ENCODE measurements around the gene SIL1.
"Not testable (repeated sequence)": the region's sequence is repeated elsewhere in the genome, so short reads cannot be mapped to it uniquely, and the experiment has no call there.

Gene SIL1

DNA sequence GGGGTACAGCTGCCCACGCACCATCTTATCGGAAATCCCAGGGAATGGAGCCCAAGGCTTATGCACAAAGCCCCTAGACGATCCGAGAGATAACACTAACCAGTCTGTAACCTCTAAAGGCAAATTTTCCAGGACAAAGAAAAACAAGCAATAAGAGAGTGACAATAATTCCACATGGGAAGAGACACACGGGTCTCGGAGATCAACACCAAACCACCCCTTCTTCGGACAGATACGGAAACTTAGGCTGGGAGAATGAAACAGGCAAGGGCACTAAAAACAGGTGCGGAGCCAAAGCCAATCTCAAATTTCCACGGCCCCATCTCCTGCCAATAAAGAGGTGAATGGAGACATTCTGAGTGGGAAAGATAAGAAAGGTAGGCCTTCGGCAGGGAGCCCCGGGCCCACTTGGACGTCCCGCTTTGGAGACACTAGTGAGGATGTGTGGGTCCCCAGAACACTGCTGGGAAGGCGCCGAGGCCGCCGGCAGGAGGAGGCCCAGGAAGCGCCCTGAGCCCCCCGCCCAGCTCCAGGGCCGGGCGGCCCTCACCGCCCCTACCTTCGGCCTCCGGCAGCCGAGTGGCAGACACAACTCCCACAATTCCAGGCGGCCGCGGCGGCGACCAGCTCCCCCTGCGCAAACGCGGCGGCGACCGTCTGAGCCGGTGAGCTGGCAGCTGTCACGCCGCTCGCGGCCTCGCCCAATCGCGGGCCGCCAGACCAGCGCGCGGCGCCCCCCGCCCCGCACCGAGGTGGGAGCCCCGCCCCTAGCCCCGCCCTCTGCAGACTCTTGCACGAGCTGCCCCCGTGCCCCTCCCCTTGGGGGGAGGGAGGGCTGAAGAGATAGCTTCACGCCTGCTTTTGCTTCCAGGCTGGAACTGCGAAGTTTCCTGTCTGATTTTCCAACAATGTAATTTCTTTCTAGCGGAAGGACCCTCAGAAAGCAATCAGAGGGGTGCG, at the start of gene SIL1:
TSS of gene SIL1 (minus strand) at position 659 of the 960 bp plus-strand sequence. CDS start 70,525 bp downstream, outside the sequence.
- DNase-seq (ENCODE audit: low read depth in 2 of 2) = peak; percentile 94

DNA sequence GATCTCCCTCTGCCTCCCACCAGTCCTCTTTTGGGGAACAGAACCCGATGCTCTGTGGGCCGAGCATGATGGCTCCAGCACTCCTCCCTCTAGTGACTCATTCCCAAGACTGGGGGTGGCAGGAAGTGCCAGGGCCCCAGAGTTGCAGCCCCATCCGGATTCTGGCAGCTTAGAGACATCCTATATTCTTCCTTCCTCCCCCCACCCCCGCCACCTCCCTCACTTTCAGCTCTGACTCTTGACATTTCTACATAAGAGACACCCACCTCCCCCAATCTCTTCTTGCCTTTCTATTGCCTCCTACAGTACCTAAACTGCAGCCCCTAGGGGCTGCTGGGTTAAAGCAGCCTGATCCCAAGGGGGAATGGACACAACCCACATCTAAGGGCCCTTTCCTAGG, 48.2 kb upstream of the SIL1 start:
- no peak for DNase-seq (ENCODE audit: low read depth in 2 of 2)

DNA sequence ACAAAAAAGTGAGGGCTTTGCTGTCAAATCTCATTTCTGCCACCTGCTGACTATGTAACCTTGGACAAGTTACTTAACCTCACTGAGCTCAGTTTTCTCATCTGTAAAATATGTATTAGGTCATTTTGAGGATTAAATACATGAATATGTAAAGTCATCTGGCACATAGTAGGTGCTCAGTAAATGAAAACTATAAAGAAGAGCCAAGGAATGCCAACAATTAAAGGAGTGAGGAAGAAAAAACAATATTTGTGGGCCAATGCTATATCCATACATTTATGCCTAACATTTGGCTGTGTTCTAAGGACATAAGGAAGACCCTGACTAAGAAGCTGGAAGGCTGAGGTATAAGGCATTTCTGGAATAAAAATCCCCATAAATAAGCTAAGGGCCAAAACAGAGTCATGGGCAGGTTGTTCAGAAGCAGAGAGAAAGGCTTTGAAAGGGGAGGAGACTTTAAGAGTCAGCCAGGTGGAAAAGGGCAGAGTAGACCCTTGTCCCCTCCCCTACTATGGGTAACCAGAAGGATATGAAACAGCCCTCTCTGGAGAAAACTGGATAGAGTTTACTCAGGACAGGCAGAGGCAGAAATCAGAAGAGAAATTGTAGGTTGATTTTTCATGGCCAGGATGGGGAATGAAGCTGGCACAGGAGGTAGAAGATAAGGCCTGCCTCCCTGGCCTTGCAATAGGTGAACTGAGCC, 47.6 kb upstream of the SIL1 start:
- DNase-seq (ENCODE audit: low read depth in 2 of 2) = no peak

DNA sequence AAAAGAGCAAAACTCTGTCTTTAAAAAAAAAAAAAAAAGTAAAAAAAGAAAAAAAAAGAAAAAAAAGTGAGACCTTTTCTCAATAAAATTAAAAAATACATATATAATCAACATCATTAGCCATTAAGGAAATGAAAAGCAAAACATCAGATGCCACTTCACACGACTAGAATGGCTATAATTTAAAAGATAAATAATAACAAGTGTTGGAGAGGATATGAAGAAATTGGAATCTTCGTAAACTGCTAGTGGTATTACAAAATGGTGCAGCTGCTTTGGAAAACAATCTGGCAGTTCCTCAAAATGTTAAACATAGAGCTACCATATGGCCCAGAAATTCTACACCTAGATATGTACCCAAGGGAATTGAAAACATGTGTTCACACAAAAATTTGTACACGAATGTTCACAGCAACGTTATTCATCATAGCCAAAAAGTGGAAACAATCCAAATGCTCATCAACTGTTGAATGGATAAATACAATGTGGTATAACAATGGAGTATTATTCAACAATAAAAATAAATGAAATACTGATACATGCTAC, 45.3 kb upstream of the SIL1 start:
- no peak for DNase-seq (ENCODE audit: low read depth in 2 of 2)

DNA sequence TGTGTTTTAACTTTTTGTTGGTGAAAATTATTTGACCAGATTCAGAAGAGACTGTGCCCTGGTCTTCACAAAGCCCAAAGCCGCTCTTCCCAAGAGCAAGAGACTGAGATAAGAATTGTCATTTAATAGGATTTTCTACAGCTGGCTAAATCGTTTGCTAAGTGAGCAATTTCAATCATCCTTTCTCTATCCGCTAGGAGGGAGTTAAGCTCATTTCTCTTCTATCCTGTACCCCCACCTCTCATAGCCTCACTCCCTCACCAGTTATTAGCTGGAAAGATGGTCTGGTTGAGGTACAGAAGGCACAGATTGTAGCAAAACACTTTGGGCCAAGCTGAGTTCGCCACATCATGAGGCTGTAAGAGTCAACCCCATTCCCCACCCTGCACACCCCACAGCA, 43.0 kb upstream of the SIL1 start:
- DNase-seq (ENCODE audit: low read depth in 2 of 2) = no peak

DNA sequence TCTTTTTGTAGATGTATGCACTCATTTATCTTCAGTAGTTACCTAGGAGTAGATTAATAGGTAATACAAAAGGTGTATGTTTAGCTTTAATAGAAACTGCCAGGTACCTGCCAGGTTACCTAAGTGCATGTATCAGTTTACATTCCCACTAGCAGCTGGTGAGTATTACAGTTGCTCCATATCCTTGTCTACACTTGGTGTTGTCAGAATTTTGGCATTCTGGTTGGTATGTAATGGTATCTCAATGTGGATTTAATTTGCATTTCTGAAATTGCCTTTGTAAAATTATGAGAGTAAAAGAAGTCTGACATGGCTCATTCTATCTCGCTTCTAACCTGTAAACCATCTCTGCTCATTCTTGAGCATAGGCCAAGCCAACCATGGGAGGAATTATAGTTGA, 38.3 kb upstream of the SIL1 start:
- no peak for DNase-seq (ENCODE audit: low read depth in 2 of 2)

DNA sequence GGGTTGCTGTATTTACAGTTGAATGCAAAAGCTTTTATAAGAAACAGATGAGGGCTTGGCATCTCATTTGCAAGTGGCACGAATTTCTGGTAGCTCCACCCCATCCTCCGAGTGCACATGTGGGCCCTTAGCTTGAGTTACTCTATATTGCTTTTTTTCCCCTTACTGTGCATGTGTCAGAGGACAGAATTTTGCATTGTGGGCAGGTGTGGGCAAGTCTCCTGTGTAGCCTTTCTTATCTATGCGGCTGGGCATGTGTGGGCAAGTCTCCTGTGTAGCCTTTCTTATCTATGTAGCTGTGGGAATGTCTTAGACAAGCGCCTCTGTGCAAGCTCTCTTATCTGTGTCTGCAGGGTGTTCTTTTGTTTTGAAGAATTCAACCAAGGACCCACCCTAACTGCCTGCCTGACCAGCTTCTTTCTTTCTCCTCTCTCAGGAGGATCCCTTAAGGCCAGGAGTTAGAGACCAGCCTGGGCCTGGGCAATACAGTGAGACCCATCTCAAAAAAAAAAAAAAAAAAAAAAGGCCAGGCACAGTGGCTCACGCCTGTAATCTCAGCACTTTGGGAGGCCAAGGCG, 34.1 kb upstream of the SIL1 start:
- no peak for DNase-seq (ENCODE audit: low read depth in 2 of 2)

DNA sequence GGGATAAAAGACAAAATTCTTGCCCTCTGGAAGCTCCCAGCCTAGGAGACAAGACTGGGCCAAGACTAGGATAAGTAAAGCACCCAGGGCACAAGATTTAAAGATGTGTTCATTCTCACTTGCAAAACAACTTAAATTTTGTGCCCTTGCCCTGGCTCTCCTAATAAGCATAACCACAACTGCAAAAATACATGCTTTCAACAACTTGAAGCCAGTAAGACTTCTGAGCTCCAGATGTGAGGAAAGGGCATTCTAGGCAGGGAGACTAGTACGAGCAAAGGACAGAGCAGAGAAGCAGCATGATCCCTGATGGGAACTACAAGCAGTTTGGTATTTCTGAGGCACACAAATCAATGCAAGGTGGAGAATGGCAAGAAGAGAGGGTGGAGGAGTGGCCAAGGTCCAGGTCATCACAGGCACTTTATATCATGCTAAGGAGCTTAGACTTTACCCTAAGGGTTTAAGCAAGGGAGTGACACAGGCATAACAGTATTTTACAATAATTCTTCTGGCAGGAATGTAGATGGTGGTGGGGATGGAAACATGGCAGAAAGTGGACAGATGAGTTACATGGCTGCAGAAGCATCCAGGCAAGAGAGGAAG, 30.1 kb upstream of the SIL1 start:
- DNase-seq (ENCODE audit: low read depth in 2 of 2) = no peak

DNA sequence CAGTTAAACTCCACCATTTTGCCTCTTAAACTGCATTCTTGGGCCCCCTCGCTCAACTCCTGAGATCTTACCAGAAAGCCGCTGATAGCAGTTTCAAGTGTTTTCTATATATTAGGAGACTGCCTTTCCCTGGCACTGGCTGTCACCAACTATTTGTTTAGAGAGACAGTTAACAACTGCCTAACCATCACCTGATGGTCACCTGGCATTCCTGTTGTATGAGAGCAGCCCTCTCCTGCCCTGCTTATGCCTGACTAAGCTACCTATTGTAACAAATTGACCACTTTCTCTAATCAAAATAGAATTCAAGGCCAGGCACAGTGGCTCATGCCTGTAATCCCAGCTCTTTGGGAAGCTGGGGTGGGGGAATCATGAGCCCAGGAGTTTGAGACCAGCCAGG, 28.0 kb upstream of the SIL1 start:
- no peak for DNase-seq (ENCODE audit: low read depth in 2 of 2)

DNA sequence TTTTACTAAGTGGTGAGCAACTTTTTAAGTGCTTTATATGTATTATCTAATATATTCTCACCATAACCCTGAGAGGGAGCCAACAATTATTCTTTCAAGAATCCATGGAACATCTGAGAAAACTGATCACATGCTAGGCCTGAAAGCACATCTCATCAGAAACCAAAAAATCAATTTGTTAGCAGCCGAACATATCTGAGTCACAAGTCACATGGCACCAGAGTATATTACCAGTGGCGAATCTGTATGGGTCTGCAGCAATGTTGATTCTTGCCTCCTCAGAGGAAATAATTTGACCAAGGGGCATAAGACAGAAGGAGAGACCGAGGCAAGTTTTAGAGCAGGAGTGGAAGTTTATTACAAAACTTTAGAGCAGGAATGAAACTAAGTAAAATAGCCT, 25.3 kb upstream of the SIL1 start:
- DNase-seq (ENCODE audit: low read depth in 2 of 2) = no peak

DNA sequence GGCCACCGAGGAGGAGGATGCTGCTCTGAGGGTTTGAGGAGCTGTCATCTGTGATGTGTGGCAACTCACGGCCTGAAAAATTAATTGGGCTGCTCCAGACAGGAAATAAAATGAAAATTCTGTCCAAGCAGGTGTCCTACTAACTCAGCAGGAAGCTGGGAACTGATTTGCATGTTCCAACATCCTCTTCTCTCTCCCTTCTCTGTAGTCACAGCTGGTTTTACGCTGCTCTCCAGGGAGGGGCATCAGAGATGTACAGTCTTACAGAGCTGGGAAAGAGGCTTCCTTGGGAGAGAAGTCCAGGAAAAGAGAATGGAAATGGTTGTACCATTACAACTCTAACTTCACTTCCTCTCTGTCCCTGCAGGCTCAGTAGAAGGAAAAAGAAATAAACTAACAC, 24.2 kb upstream of the SIL1 start:
- no peak for DNase-seq (ENCODE audit: low read depth in 2 of 2)

DNA sequence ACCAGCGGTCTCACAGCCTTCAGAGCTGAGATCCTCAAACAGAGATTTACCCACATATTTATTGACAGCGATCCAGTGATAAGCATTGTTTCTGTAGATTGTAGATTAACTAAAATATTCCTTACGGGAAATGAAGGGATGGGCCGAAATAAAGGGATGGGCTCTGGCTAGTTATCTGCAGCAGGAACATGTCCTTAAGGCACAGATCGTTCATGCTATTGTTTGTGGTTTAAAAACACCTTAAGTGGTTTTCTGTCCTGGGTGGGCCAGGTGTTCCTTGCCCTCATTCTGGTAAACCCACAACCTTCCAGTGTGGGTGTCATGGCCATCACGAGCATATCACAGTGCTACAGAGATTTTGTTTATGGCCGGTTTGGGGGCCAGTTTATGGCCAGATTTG, 19.9 kb upstream of the SIL1 start:
- not testable (repeated sequence) for DNase-seq (ENCODE audit: low read depth in 2 of 2)

DNA sequence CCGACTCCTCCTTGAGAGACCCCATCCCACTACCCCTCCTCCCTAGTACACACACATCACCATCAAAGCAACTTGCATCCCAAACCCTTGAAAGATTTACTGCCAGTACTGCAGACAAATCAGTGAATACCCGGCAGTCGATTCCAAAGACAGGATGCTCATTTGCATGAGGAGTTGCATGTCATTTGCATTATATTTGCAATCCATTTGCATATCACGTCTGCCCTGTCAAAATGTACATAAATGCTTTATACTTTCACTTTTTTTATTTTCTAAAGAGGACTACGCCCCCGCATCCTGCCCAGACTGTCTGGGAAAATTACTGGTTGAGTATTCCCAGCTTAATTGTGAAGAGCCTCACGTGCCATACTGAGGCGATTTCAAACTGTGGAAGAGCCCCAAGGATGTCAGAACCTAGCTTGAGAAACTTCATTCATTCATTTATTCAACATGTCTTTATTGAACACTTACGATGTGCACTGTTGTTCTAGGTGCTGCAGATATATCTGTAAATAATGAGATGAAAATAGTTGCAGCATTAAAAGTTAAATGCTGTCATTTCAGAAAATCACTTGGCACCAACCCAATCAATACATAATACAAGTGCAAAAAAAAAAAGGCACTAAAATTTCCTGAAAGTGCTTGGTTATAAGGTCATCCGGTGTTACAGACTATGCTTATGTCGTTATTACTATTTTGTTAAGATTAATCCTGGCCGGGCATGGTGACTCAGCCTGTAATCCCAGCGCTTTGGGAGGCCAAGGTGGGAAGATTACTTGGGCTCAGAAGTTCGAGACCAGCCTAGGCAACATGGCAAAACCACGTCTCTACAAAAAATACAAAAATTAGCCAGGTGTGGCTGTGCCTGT, 17.2 kb upstream of the SIL1 start:
- no peak for DNase-seq (ENCODE audit: low read depth in 2 of 2)

DNA sequence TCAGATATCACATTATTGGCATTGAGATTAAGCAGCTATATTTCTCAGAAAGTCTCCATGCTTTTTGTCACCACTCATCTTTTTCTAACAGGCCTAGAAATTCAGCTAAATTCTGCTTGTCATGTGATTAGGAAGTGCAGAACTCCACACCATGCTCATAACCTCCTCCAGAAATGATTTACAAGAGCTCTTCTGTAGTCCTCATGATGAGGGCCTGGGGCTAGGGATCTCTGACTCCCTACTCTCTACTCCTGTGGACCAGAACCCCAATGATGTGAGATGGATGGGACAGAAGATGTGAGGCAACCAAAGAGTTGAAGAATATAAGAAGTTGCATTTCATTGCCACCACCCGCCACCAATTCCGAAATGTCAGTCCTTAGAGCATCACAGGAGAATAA, 16.5 kb upstream of the SIL1 start:
- no peak for DNase-seq (ENCODE audit: low read depth in 2 of 2)

DNA sequence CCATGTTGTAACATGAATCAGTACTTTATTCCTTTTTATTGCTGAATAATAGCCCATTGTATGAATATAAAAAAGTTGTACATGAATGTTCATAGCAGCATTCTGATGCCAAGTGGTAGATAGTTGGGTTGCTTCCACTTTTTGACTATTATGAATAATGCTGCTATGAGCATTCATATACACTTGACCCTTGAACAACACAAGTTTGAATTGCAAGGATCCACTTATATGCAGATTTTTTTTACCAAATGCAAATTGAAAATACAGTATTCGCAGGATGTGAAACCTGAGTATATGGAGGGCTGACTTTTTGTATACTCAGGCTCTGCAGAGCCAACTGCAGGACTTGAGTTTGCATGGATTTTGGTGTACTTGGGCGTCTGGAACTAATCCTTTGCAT, 14.7 kb upstream of the SIL1 start:
- no peak for DNase-seq (ENCODE audit: low read depth in 2 of 2)

DNA sequence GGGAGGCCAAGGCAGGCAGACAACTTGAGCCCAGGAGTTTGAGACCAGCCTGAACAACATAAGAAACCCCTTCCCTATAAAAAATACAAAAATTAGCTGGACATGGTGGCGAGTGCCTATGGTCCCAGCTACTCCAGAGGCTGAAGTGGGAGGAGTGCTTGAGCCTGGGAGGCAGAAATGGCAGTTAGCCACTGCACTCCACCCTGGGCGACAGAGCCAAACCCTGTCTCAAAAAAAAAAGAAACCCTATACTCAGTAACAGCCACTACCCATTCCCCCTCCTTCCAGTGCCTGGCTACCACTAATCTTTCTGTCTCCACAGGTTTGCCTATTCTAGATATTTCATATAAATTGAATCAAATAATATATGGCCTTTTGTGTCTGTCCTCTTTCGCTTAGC, 14.3 kb upstream of the SIL1 start:
- no peak for DNase-seq (ENCODE audit: low read depth in 2 of 2)

DNA sequence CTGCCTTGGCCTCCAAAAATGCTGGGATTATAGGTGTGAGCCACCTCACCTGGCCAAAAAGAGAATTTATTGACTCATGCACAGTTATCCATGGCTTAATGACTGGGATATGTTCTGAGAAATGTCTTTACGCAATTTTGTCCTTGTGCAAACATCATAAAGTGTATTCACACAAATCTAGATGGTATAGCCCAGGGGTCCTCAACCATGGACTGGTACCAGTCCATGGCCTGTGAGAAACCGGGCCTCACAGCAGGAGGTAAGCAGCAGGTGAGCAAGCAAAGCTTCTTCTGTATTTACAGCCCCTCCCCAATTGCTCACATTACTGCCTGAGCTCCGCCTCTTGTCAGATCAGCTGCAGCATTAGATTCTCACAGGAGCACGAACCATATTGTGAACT, 12.4 kb upstream of the SIL1 start:
- DNase-seq (ENCODE audit: low read depth in 2 of 2) = no peak

DNA sequence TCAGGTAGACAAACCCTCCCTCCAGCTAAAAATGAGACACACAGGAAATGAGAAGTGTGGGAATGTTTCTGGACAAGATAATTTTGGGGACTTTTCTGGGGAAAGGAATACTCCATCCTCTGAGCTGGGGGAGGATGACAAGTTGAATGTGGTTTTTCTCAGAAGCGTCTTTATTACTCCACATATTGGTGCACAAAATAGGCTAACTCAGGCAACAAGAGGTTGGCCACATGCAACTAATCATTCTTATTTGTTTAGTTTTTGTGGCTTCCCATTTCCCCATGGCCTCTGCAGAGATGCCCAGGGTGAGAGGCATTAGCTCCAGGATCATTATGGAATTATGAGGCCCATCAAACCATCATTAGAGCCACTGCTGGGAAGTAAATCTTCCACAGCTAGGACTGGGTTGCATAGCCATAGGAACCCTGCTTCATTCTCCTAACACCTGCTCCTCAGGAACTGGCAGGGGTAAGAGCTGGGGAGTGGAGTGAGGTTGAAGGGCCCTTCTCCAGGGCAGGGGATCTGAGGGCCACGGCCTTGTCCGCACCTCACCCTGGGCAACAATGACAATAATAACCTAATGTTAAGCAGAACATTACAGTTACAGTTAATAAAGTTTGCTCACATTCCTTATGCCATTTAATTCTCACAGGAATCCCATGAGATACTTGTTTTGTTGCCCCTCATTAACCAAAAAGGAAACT, 9.3 kb upstream of the SIL1 start:
- DNase-seq (ENCODE audit: low read depth in 2 of 2) = no peak

DNA sequence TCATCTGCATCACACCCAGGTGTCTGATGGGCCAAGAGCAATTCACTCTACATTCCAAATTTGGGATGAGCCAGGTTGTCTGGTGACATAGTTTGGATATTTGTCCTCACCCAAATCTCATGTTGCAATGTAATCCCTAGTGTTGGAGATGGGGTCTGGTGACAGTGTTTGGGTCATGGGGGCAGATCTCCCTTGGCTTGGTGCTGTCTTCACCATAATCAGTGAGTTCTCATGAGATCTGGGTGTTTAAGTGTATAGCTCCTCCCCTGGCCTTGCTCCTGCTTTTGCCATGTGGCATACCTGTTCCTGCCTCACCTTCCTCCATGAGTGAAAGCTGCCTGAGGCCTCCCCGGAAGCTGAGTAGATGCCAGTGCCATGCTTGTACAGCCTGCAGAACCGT, 7.4 kb upstream of the SIL1 start:
- DNase-seq (ENCODE audit: low read depth in 2 of 2) = no peak

DNA sequence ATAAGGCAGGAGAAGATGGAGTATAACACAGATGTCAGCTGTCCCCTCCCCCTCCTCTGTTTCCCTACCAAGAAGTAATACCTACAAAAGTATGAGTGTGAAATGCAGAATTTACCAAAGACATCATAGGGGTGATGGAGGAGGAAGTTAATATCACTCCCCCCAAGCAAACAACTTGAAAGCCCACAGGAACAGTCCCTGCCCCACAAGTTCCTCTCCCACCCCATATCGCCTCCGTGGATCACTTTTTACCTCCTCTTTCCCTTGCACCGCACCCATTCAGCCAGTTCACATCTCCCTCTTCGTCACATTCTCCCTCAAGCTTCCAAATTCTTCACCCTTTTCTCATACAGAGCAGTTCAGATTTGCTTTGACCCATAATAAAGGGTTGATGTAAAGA, 7.0 kb upstream of the SIL1 start:
- DNase-seq (ENCODE audit: low read depth in 2 of 2) = no peak
